Esophagus (tissue), 2 donors: ENCODE results near the gene SLIT3. TPM values are rescaled to one million over a fixed set of nuclear protein-coding genes. Genes with fewer than 3 reads are reported as not detected.

Source experiments
- H3K27ac ChIP-seq, 2 donors: one replicate each; pipeline ENCODE4 v1.5.1; 2013; ENCODE audit warnings: low read depth in 2 of 2, mild to moderate bottlenecking in 2 of 2, inconsistent platforms in 1 of 2, low read length in 1 of 2, moderate library complexity in 1 of 2
- H3K27me3 ChIP-seq, 2 donors: one replicate each; pipeline ENCODE4 v1.6.1; 2013; ENCODE audit warnings: low read length in 2 of 2, control low read depth in 1 of 2, mild to moderate bottlenecking in 1 of 2; ENCODE audit not compliant: insufficient read depth in 2 of 2, control insufficient read depth in 1 of 2
- H3K36me3 ChIP-seq, 2 donors: one replicate each; pipeline ENCODE4 v1.6.1; 2013; ENCODE audit warnings: low read length in 1 of 2; ENCODE audit not compliant: control insufficient read depth in 2 of 2, insufficient read depth in 2 of 2
- H3K4me1 ChIP-seq, 2 donors: one replicate each; pipeline ENCODE4 v1.6.1; 2013; ENCODE audit warnings: low read length in 1 of 2; ENCODE audit not compliant: control insufficient read depth in 2 of 2, insufficient read depth in 2 of 2
- H3K4me3 ChIP-seq, 2 donors: one replicate each; pipeline ENCODE4 v1.5.1; 2013; ENCODE audit warnings: low read length in 2 of 2, mild to moderate bottlenecking in 2 of 2, low read depth in 1 of 2, moderate library complexity in 1 of 2
- H3K9me3 ChIP-seq, 2 donors: one replicate each; pipeline ENCODE4 v1.6.1; 2013; ENCODE audit warnings: mild to moderate bottlenecking in 2 of 2, low read depth in 1 of 2, low read length in 1 of 2, moderate library complexity in 1 of 2; ENCODE audit not compliant: control insufficient read depth in 2 of 2, insufficient read depth in 1 of 2
- WGBS, 2 donors: extraction: QIAGEN DNeasy Blood & Tissue Kit; methylation state at CpG; one replicate each; pipeline ENCODE4 v1.1.7; 2013; 5-methylcytosine and 5-hydroxymethylcytosine counted together
- polyA plus RNA-seq, 2 donors: library from polyadenylated mRNA; stranded (reverse); fragments of 200-250 nt; gene quantifications; one replicate each; pipeline ENCODE4 v1.2.3, GENCODE V29; 2013
- donor health status: healthy with polysubstance abuse.
- donor health status: Bipolar disorder and iron deficiency.

Gene SLIT3
- polyA plus RNA-seq, 2 donors = 0.53 to 2.0 TPM

- Histone ChIP-seq H3K27me3 (no peaks in the 10 kb centered on the region), H3K27ac (no peak overlapping the region), H3K4me3 (no peak overlapping the region), H3K4me1 (no peaks in the 10 kb centered on the region), H3K9me3 (no peaks in the 10 kb centered on the region), H3K36me3 (no peaks in the 10 kb centered on the region)
- WGBS, 2 donors = 64 to 78% methylated on average over 2 of the region's 2 CpGs
These were observed 58.1 kb downstream of the SLIT3 start for GRCh38 chr5:169242849-169243186.

- Histone ChIP-seq H3K36me3 (no peaks in the 10 kb centered on the region), H3K27ac (no peak overlapping the region), H3K4me1 (no peaks in the 10 kb centered on the region), H3K27me3 (no peaks in the 10 kb centered on the region), H3K4me3 (no peak overlapping the region), H3K9me3 (no peaks in the 10 kb centered on the region)
- 59 to 61% methylated on average over 4 of the region's 4 CpGs for WGBS, 2 donors
These were observed 58.6 kb downstream of the SLIT3 start for GRCh38 chr5:169242175-169242848.

- no peaks in the 10 kb centered on the region for H3K4me1 ChIP-seq
- WGBS, 2 donors = 50 to 70% methylated on average over 6 of the region's 6 CpGs
- no peaks in the 10 kb centered on the region for H3K36me3 ChIP-seq
- no peak overlapping the region for H3K27ac ChIP-seq
- H3K27me3 ChIP-seq = no peaks in the 10 kb centered on the region
- H3K9me3 ChIP-seq = no peaks in the 10 kb centered on the region
- no peak overlapping the region for H3K4me3 ChIP-seq
These were observed 71.5 kb downstream of the SLIT3 start for GRCh38 chr5:169229342-169229892.

GRCh38 chr5:169226895-169227294, 74.0 kb downstream of the SLIT3 start:
- Histone ChIP-seq H3K27ac (no peak overlapping the region), H3K36me3 (no peaks in the 10 kb centered on the region), H3K27me3 (no peaks in the 10 kb centered on the region), H3K4me1 (no peaks in the 10 kb centered on the region), H3K9me3 (no peaks in the 10 kb centered on the region), H3K4me3 (no peak overlapping the region)
- WGBS, 2 donors = 74 to 85% methylated on average over 3 of the region's 3 CpGs

GRCh38 chr5:169225830-169226356, 75.0 kb downstream of the SLIT3 start:
- Histone ChIP-seq H3K9me3 (no peaks in the 10 kb centered on the region), H3K4me1 (no peaks in the 10 kb centered on the region), H3K4me3 (no peak overlapping the region), H3K36me3 (no peaks in the 10 kb centered on the region), H3K27ac (no peak overlapping the region), H3K27me3 (no peaks in the 10 kb centered on the region)
- WGBS, 2 donors = 87 to 96% methylated on average over 6 of the region's 6 CpGs

GRCh38 chr5:169223595-169223953, 77.4 kb downstream of the SLIT3 start:
- Histone ChIP-seq H3K36me3 (no peaks in the 10 kb centered on the region), H3K4me1 (no peaks in the 10 kb centered on the region), H3K9me3 (no peaks in the 10 kb centered on the region), H3K4me3 (no peak overlapping the region), H3K27ac (peak overlapping the region in 1 of 2 donors; percentile 16), H3K27me3 (no peaks in the 10 kb centered on the region)
- 57 to 64% methylated on average over 1 of the region's 1 CpG for WGBS, 2 donors

GRCh38 chr5:169222934-169223594, 77.9 kb downstream of the SLIT3 start:
- no peak overlapping the region for H3K4me3 ChIP-seq
- 52 to 55% methylated on average over 9 of the region's 9 CpGs for WGBS, 2 donors
- no peaks in the 10 kb centered on the region for H3K4me1 ChIP-seq
- H3K27me3 ChIP-seq = no peaks in the 10 kb centered on the region
- H3K36me3 ChIP-seq = no peaks in the 10 kb centered on the region
- H3K27ac ChIP-seq = peak overlapping the region in 1 of 2 donors; percentile 16
- no peaks in the 10 kb centered on the region for H3K9me3 ChIP-seq

- no peaks in the 10 kb centered on the region for H3K9me3 ChIP-seq
- no peak overlapping the region for H3K4me3 ChIP-seq
- 93 to 94% methylated on average over 5 of the region's 5 CpGs for WGBS, 2 donors
- no peaks in the 10 kb centered on the region for H3K4me1 ChIP-seq
- no peaks in the 10 kb centered on the region for H3K27me3 ChIP-seq
- no peak overlapping the region for H3K27ac ChIP-seq
- H3K36me3 ChIP-seq = no peaks in the 10 kb centered on the region
These were observed 79.4 kb downstream of the SLIT3 start for GRCh38 chr5:169221519-169221918.

GRCh38 chr5:169219961-169220360, 81.0 kb downstream of the SLIT3 start:
- Histone ChIP-seq H3K36me3 (no peaks in the 10 kb centered on the region), H3K4me3 (no peak overlapping the region), H3K27ac (no peak overlapping the region), H3K9me3 (no peaks in the 10 kb centered on the region), H3K4me1 (no peaks in the 10 kb centered on the region), H3K27me3 (no peaks in the 10 kb centered on the region)
- WGBS, 2 donors = 92 to 96% methylated on average over 6 of the region's 6 CpGs
